Testis (tissue), 2 donors: Measurements from ENCODE around the gene LRP2BP.

Experiments used
- POLR2A ChIP-seq: fragments of 450-650 bp; IDR thresholded peaks from one replicate; pipeline ENCODE4 v1.6.1; 2017; ENCODE audit warnings: antibody characterized with exemption, mild to moderate bottlenecking, moderate library complexity
- TF ChIP-seq, protein P1 (sequence below), 3 experiments: fragments of 450-650 bp in 2 of 3; fragments of 200-600 bp in 1 of 3; sonication (generic) in 1 of 3; IDR thresholded peaks; one replicate each; pipeline ENCODE4 v1.5.1; 2016 to 2019; ENCODE audit warnings: antibody characterized with exemption in 3 of 3, mild to moderate bottlenecking in 2 of 3, moderate library complexity in 1 of 3

DNA sequence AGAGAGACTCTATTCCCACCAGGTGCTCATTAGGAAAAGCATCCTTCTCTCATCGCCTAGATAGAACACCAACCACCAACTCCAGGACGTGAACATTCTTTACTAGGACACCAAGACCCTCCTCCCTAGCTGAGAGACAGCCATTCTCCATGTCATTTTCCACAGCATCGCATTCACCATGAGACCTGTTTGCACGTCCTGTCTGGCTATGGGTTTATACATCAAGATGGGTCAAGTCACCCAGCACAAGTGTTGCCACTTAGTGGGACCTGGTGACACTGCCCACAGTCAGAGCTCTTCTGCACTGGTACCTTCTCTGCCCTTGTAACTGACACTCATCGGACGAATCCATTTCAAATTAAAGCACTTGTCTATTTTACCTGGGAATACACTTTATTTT is 17.5 kb downstream of the LRP2BP start:
- TF ChIP-seq, protein P1, sequence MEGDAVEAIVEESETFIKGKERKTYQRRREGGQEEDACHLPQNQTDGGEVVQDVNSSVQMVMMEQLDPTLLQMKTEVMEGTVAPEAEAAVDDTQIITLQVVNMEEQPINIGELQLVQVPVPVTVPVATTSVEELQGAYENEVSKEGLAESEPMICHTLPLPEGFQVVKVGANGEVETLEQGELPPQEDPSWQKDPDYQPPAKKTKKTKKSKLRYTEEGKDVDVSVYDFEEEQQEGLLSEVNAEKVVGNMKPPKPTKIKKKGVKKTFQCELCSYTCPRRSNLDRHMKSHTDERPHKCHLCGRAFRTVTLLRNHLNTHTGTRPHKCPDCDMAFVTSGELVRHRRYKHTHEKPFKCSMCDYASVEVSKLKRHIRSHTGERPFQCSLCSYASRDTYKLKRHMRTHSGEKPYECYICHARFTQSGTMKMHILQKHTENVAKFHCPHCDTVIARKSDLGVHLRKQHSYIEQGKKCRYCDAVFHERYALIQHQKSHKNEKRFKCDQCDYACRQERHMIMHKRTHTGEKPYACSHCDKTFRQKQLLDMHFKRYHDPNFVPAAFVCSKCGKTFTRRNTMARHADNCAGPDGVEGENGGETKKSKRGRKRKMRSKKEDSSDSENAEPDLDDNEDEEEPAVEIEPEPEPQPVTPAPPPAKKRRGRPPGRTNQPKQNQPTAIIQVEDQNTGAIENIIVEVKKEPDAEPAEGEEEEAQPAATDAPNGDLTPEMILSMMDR (IDR thresholded peaks at IDR 0.05): no peak
- no peak for TF ChIP-seq POLR2A
